Activated CD8-positive, alpha-beta T cell treated with anti-CD3 and anti-CD28 coated beads for 36 hours (primary cell): ENCODE measurements around the gene BLMH. TPM values are rescaled to one million over a fixed set of nuclear protein-coding genes. Genes with fewer than 3 reads are reported as not detected.

Experiments
- ATAC-seq: fragments of 200-7000 bp; cut with Tn5 transposase; one replicate; pipeline ENCODE4 v1.10.0; 2021; ENCODE audit warnings: mild to moderate bottlenecking, moderate library complexity
- CTCF ChIA-PET: fragments of 350-600 bp; sonication (Branson Sonifier 250); formaldehyde crosslinking; loops from one replicate; lab custom pipeline; 2021; ENCODE audit warnings: antibody characterized with exemption; lab: Charles Lee
- POLR2A ChIA-PET: fragments of 350-600 bp; sonication (Branson Sonifier 250); formaldehyde crosslinking; loops from one replicate; lab custom pipeline; 2021; ENCODE audit warnings: antibody characterized with exemption; lab: Charles Lee
- DNase-seq: peaks from one replicate; pipeline ENCODE4 v3.0.0-alpha.2; 2020
- H3K27ac Mint-ChIP-seq: one replicate; pipeline ENCODE4 v1.8.0; 2021; ENCODE audit warnings: mild to moderate bottlenecking, mixed read lengths
- H3K27me3 Mint-ChIP-seq: one replicate; pipeline ENCODE4 v1.8.0; 2021; ENCODE audit warnings: mixed read lengths
- H3K36me3 Mint-ChIP-seq: one replicate; pipeline ENCODE4 v1.8.0; 2021; ENCODE audit warnings: low read depth, mixed read lengths
- H3K4me1 Mint-ChIP-seq: one replicate; pipeline ENCODE4 v1.8.0; 2021; ENCODE audit warnings: low read depth, mixed read lengths
- H3K4me3 Mint-ChIP-seq: one replicate; pipeline ENCODE4 v1.8.0; 2021; ENCODE audit warnings: mild to moderate bottlenecking, moderate library complexity, mixed read lengths
- H3K9me3 Mint-ChIP-seq: one replicate; pipeline ENCODE4 v1.8.0; 2021; ENCODE audit warnings: mixed read lengths
- CTCF ChIP-seq: fragments of 200-600 bp; IDR thresholded peaks from one replicate; pipeline ENCODE4 v1.8.0; 2022; ENCODE audit warnings: antibody characterized with exemption, mild to moderate bottlenecking
- intact Hi-C: fragments of 100-400 bp; cut with micrococcal nuclease; formaldehyde crosslinking; loops from one replicate; pipeline ENCODE4 v1.10.0; 2022
- total RNA-seq, 2 experiments: library from RNA; stranded (reverse); gene quantifications; one replicate each; pipeline ENCODE4 v1.2.3, GENCODE V29; 2021

Gene BLMH
- total RNA-seq, 2 experiments from 2014 or later: 75.9 to 78.6 TPM

GRCh38 chr17:30243568-30243967 lies 48.2 kb downstream of the BLMH start:
- no peak for TF ChIP-seq CTCF
- Mint-ChIP-seq H3K36me3 (peaks cover 13% of the 10 kb centered on the region), H3K27me3 (peaks cover 7% of the 10 kb centered on the region), H3K9me3 (no peaks in the 10 kb centered on the region), H3K4me1 (no peaks in the 10 kb centered on the region), H3K4me3 (no peak overlapping the region), H3K27ac (no peak overlapping the region)
- CTCF ChIA-PET: interaction anchor here (1.8 kb wide), 1 partner anchor 40 kb away, joined by 4 read pairs; no protein-coding TSS in a partner anchor
- intact Hi-C loops: no loop called here
- ATAC-seq (no peak), DNase-seq (no peak)
- POLR2A ChIA-PET: no interaction called here

GRCh38 chr17:30243002-30243401 lies 48.7 kb downstream of the BLMH start:
- ChIA-PET POLR2A (no interaction called here), CTCF (interaction anchor here (1.8 kb wide), 1 partner anchor 39 kb away, joined by 4 read pairs; no protein-coding TSS in a partner anchor)
- DNase-seq: no peak
- intact Hi-C loops: no loop called here
- Mint-ChIP-seq H3K36me3 (peaks cover 8% of the 10 kb centered on the region), H3K4me3 (no peak overlapping the region), H3K9me3 (no peaks in the 10 kb centered on the region), H3K27ac (no peak overlapping the region), H3K27me3 (peaks cover 11% of the 10 kb centered on the region), H3K4me1 (peaks cover 3% of the 10 kb centered on the region)
- no peak for ATAC-seq
- TF ChIP-seq CTCF: no peak

GRCh38 chr17:30241051-30241450 lies 50.7 kb downstream of the BLMH start:
- Mint-ChIP-seq H3K4me1 (peaks cover 14% of the 10 kb centered on the region), H3K27me3 (peaks cover 24% of the 10 kb centered on the region), H3K36me3 (no peaks in the 10 kb centered on the region), H3K27ac (no peak overlapping the region), H3K9me3 (no peaks in the 10 kb centered on the region), H3K4me3 (no peak overlapping the region)
- ChIA-PET CTCF (no interaction called here), POLR2A (no interaction called here)
- ATAC-seq (no peak), DNase-seq (no peak)
- TF ChIP-seq CTCF: no peak
- intact Hi-C loops: no loop called here

GRCh38 chr17:30240177-30240576 lies 51.6 kb downstream of the BLMH start:
- CTCF ChIA-PET: no interaction called here
- no peak overlapping the region for H3K4me3 Mint-ChIP-seq
- no peaks in the 10 kb centered on the region for H3K36me3 Mint-ChIP-seq
- H3K27ac Mint-ChIP-seq: no peak overlapping the region
- H3K4me1 Mint-ChIP-seq: peaks cover 16% of the 10 kb centered on the region
- TF ChIP-seq CTCF: no peak
- no peaks in the 10 kb centered on the region for H3K9me3 Mint-ChIP-seq
- POLR2A ChIA-PET: no interaction called here
- ATAC-seq (no peak), DNase-seq (no peak)
- intact Hi-C loops: no loop called here
- peaks cover 28% of the 10 kb centered on the region for H3K27me3 Mint-ChIP-seq

GRCh38 chr17:30239089-30239462 lies 52.7 kb downstream of the BLMH start:
- H3K4me3 Mint-ChIP-seq: no peak overlapping the region
- H3K4me1 Mint-ChIP-seq: peaks cover 21% of the 10 kb centered on the region
- no peak for DNase-seq
- H3K27me3 Mint-ChIP-seq: peaks cover 39% of the 10 kb centered on the region
- POLR2A ChIA-PET: no interaction called here
- no peaks in the 10 kb centered on the region for H3K36me3 Mint-ChIP-seq
- no peak for TF ChIP-seq CTCF
- intact Hi-C loops: no loop called here
- ATAC-seq: no peak
- CTCF ChIA-PET: interaction anchor here (1.2 kb wide), 1 partner anchor 145 kb away, joined by 4 read pairs; no protein-coding TSS in a partner anchor
- H3K9me3 Mint-ChIP-seq: no peaks in the 10 kb centered on the region
- no peak overlapping the region for H3K27ac Mint-ChIP-seq
